HG03439 (cell line): ENCODE results near the gene DLST.

Source experiments
- ATAC-seq: cut with Tn5 transposase; IDR thresholded peaks from one replicate; pipeline ENCODE4 v1.9.1; 2021; ENCODE audit warnings: mild to moderate bottlenecking, moderate library complexity; ENCODE audit not compliant: unreplicated experiment

The DLST gene

DNA sequence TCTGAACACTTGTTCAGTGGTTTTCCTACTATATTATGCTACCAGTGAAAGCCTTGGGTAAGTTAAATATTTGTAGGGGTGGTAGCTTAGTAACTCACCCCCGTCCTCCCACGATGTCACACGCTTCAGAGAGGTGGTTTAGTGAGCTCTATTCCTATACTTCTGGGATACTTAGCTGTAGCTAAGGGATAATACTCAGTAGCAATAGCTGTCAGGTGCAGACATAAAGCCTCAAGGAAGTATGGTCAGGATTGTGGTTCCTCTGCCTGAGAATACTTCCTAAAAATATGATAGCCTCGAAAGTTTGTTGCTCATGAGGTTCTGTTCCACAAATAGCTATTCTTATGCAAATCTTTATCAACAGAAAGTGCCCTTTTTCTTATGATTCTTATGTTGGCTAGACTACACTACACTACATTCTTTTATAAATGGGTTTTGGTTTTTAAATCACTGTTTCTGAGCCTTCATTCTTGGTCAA, 11.9 kb downstream of the DLST start:
- ATAC-seq = no peak

DNA sequence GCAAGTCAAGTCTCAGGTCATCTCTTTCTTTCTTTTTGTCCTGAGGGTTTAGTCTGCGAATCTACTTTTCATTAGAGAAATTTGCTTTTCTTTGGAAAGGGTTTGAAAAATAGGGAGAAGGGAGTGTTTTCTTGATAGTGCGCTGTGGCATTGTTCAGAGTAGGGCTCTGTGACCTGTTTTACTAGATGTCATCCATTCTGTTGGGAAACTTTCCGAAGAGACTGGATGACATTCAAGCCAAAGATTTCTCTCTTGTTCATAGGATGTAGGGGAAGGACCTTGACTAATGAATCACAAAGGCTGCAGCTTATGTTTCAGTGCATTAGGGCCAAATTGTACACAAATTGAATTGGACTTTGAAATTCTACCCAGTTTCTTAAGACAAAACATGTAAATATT, 14.7 kb downstream of the DLST start:
- ATAC-seq = no peak

DNA sequence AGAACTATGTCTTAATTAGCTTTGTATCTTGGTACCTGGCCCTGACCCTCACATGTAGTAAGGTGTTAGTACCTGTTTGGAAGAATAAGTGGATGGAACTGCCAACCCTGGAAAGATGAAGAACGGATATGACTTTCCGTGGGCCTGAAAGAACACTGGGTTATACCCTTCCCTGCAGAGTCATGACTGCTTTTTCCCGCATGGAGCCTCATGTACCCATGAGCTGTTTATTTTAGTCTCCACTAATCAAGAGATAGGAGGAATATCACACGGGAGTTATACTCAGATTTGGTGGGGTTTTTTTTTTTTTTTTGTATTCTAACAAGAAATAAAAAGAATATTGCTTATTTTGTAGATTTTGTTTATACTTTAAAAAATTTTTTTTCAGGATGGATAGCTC, 15.9 kb downstream of the DLST start:
- ATAC-seq = no peak

DNA sequence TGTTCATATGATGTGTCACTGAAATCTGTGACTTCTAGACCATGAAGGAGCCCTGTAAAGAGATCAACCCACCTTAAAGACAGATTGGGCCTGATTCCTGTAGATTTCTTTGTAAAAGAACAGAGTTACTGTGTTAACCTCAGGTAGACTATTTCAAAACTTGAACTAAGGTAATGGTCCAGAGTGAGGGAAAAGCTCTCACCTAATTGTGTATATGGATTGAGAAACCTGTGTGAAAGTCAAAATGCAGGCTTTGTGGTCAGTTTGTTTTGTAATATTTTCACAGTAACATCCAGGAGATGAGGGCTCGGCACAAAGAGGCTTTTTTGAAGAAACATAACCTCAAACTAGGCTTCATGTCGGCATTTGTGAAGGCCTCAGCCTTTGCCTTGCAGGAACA, 16.4 kb downstream of the DLST start:
- ATAC-seq = no peak

DNA sequence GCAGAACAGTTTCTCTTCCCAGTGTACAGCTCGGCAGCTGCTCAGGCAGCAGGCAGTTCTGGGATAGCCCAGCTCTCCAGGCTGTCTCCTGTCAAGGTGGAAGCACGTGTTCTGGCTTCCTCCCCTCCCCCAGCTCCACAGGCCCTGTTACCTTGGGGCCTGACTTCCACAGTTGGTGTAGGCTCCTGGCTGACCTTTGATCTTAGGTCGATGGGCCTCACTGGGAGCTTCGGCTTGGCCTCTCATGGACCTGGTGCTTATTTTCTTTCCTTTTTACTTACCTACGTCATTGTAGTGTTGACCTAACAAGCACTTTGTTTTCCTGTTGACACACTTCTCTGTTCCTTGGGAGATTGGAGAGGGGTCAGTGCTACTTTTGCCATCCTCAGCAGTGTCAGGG, 17.0 kb downstream of the DLST start:
- ATAC-seq = no peak

DNA sequence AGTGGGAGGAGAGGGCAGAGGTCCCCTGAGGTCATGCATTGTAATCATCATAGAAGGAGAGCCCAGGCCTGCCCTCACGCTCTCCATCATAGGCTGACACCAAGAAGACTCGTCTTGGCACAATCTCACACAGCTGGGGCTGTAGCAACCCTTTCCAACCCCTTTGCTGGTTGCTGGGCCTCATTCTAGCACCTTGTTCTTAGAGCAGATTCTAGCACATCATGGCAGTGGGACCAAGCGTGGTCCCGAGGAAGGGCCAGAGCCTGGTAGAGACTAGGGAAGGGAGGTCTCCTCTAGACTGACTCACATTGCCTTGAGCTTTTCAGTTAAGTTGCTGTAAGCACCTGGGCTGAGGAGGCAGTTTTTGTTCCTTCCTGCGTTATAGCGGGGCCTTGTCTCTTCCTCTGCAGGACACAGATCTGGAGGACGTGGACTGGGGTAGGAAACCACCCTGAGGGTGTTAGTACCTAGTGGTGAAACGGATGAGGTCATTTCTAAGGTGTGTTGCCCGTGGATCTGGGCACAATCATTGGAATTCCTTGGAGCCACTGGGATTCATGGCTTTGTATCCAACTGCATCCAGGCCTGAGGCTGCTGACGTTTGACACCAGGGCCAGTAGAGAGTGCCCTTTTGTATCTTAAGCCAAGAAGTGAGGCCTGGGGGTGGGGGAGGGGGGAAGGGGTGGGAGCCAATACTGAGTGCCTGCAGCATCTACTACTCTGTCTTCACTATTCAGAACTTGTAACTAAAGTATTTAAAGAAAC, 21.4 kb downstream of the DLST start:
- no peak for ATAC-seq

DNA sequence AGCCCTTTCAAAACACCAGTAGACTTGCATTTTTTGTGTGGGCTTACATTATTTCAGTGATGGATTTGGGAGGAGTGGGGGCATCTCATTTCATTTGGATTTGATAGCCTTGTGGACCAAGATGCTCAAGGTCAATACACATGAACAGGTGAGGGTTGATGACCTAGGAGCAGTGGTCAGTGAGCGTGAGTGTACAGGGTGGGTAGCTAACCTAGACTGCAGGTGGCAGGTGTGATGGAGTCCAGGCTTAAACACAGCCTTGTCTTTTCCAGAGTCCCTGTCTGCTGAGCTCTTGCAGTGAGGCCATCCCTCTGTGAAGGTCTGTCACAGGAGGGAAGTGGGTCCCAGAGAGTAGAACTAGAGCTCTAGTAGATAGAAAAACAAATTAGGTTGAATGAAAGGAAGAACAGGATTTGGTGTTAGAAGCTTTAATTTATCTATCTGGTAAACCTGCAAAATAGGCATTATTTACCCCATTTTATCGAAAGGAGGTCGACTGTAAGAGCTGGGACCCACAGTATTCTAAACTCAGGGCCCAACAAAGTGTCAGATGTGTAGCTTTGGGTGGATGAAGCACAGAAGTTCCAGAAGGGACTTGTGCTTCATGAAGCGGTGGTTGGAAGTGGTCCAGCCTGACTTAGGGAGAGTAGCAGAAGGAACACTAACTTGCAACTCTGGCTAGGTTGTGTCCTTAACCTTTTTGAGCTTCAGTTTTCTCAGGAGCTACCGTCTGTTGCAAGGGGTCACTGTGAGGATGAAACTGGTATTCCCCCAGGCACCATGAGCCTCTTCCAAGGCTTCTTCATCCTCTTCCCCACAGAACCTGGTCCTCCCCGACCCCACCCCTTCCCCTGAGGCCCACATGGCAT, 23.2 kb downstream of the DLST start:
- no peak for ATAC-seq

DNA sequence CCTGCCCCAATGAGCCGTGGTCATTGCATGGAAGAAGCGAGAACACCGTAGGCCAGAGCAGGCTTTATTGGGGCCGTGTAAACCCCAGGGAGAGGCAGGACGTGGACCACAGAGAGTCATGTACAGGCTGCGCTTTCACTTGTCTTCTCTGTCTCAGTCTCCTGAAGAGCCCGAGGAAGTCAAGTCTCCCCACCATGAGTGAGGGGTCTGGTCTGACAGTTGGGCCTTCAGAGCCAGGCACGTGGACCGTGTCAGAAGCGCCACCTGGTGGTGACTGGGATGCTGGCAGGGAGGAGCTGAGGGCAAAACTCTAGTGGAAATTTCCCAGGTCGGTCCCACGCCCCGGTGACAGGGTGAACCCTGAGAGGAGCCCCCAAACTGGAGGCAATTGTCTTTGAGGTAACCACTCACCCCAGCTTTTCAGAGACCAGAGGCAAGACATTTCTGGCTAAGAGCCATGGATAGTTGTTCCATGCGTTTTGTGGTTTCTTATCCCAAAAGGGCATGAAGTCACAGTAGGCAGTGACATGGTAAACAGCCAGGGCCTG, 24.0 kb downstream of the DLST start:
- no peak for ATAC-seq

DNA sequence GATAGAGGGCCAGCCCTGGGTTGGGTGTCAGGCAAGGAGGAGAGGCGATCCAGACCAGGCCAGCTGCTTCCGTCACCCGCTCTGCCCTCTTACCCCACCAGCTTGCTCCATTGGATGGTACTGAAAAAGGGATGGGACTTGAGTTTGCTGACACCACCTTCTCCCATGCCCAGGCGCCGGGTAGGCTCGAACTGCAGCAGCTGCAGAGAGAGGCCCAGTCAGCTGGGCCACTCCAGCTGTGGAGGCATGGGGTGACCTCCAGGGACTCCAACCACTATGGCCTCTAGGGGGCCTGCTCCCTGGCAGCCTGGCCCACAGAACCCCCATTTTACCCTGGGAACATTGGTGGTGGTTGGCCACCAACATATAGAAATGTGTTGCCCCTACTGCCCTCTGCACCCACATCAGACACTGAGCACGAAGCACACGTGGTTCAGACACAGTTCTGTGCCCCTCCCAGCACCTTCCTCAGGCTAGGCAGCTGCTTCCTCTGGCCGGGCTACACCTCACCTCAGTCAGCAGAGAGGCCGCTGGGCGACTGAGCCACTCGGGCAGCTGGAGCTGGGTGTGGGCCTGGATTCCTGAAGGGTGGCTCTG, 25.3 kb downstream of the DLST start:
- no peak for ATAC-seq

DNA sequence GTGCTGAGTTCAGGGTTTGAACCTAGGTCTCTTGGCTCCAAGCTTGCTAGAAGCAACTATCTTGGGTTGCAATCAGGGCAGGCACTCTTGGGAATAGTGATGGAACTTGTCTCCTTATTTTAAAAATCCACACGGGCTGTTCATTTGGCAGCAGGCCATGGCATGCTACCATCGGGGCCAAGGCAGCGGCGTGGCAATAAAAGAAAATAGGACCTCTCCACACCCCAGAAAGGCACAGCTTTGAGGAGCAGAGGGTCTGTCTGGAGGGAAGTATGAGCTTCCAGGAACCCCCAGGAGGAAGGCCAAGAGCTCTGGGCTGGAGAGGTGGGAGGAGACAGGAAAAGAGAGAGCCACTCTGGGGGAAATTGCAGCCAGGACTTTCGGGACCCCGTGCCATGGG, 26.0 kb downstream of the DLST start:
- no peak for ATAC-seq

DNA sequence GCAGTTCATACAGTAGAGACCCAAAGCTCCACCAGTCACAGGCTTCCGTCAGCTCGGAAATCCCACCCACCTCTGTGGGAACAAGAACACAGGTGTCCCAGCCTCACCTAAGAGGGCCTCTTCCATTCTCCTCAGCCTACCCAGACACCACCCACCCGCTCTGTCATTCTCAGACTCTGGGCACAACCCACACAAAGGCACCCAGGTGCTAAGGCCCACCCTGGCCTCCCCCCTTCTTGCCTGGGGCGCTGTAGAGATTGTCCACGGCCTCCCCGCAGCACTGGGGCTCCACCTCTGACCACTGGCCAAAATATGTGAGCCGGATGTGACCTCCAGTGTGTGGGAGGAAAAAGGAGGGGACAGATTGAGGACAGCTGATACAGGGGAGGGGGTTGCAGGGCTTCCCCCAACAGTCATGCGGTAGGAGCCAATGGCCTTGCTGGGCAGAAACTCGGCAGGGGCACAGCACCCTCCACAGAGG, 27.2 kb downstream of the DLST start:
- no peak for ATAC-seq

DNA sequence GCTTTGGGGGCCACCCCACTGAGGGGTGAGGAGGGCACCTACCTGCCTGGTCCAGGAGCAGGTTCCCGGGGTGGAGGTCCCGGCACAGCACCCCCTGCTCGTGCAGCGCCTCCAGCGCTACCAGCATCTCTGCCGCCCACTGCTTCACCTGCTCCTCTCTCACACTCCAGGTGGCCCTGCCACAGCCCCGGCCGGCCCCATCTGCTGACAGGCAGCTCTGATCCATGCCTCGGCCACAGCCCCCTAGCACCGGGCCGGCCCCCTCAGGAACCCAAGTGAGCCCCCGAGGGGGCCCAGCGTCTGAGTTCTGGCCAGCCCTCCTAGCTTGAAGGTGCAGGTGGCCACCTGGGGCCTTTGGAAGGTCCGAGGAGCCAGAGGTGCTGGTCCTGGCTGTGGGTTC, 27.8 kb downstream of the DLST start:
- no peak for ATAC-seq

DNA sequence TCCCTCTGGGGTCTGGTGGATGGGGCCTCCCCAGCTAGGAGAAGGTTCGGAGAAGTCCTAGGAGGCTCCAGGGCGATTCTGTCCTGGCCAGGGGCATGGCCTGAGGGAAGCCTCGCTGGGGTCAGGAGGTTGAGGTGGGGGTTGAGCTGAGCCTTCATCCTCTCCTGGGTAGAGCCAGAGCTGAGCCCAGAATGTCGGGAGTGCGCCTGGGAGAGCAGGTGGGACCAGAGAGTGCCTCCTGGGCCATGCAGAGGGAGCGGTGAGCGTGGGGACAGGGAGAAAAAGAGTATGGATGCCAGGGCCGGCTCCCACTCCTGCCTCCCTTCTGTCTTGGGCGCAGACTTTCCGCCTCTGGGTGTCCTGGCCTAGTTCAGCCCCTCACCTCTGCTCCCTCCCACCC, 28.2 kb downstream of the DLST start:
- ATAC-seq = no peak

DNA sequence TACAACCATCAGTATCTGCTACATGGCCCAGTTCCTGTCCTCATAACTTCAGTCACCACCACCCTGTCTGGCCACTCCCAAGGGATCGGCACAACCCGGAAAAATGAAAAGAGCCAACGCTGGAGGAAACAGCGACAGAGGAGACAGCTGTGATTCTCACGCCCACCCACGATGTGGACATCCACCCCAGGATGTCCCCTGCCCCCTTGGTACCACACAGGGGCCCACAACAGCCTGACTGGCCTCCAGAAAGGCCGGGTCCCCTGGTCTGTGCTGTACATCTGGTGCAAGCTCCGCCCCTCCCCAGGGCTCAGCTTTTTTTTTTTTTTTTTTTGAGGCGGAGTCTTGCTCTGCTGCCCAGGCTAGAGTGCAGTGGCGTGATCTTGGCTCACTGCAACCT, 28.8 kb downstream of the DLST start:
- no peak for ATAC-seq

DNA sequence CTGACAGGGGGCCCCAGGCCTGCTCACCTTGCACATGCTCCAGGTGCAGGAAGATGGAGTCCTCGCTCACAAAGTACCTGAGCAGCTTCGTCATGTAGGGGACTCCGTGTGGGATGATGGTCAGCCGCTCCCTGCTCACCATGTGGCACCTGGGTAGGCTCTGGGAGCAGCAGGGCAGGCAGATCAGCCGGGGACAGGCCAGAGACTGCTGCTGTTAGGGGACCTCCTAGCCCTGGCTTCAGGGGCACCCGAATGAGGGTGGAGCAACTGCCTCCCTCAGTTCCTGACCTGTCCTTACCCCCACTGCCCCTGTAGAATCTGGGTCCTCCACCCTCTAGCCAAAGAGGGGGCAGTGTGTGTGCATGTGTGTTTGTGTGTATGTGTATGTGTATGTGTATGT, 29.5 kb downstream of the DLST start:
- ATAC-seq = no peak

DNA sequence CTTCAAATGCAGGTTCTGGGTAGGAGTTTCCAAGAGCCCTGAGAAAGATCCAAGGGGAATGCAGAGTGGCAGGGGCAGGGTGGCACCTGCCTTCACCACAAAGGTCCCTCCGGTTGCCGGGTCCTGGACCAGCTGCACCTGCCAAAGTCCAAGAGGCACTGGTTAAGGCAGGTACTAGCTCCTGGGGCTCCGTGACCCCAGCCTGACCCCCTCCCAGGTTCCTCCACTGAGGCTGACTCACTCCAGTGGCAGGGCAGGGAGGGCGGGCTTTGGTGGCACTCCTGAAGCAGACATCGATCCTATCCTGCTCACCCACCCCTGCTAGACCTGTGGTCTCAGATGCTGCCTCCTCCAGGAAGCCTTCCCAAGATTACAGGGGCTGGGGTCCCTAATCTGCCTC, 30.0 kb downstream of the DLST start:
- ATAC-seq = no peak

DNA sequence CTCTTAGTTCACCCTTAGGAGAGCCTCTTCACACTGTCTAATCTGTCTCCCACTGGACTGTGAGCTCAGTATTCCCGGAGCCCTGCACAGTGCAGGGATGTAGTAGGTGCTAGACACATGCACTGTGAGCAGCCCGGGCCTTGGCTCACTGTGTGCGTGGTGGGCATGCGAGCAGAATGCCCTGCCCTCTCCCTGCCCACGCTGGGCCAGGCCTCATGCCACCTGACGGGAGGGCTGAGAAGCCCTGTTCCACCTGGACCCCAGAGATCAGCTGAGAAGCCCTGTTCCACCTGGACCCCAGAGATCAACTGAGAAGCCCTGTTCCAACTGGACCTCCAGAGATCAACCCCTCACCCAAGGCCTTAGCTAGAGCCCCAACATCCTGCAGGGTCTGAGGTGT, 30.4 kb downstream of the DLST start:
- ATAC-seq = no peak

DNA sequence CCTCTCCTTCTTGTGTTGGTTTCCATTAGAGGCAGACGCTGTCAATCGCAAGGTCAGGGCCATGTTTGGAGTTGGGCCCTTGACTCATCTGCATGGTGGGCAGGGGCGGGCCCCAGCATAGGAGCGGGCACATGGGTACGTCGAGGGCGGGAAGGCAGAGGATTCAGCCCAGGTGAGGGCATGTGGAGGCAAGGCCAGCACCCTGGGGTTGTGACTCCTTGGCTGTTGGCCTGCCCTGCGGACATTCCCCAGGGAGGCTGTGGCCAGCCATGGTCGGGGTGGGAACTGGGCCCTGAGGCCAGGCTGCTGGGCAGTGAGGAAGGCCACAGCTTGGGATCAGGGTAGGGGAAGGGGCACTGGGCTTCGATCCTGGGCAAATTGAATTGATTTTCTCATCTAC, 31.1 kb downstream of the DLST start:
- no peak for ATAC-seq

DNA sequence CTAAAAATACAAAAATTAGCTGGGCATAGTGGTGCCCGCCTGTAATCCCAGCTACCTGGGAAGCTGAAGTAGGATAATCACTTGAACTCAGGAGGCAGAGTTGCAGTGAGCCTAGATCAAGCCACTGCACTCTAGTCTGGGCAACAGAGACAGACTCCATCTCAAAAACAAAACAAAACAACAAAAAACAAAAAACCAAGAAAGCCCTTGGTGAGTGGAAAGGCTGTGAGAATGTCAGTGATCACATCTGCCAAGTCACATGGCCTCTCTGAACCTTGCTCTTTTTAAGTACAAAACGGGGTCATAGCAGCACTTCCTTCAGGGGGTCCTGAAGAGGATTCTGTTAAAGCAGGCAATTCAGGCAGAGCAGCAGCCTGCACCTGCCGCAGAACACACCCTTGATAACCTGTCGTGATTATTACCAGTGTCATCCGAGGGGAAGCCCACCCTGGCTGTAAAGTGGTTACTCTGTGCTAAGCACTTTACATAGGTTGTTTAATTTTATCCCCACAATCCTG, 31.7 kb downstream of the DLST start:
- ATAC-seq = no peak

DNA sequence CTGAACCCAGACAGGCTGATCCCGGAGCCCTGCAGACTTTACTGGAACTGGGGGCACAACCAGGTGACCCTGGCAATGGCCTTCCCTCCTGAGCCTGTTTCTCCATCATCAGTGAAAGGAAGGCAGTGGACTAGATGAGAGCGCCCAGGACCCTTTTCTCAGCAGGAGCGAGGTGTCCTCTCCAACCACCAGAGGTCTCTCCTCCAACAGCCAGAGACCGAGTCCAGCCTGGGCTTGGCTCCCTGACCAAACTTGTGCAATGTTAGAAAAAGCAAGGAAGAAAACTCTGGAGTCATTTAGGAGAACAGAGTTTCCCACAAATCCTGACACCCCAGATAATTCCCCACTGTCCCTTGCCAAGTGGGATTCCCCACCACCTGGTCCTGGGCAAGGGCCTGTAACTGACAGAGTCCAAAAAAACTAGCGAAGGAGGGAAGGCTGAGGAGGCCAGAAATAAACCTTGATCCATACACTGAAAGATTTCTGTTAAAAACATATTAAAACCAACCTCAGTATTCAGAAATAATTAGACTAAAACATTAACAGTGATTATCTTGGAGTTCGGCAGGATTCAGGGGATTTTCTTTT, 32.4 kb downstream of the DLST start:
- no peak for ATAC-seq

DNA sequence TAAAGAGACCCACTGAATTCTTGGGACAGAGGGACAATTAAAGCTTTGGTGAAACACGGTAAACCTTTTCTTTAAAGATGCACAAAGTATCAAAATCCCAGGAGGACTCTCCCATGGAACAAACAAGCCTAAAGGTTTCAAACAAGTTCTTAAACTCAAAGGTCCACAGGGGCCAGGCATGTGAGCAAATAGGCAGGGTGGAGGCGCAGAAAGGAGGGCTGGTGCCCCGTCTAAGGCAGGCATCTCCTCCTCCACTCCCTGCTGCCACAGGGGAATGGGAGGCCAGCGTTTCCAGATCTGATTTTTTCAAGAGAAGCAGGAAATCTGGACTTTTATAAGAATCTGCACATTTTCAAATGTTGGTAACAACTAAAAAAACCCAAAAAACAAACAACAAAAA, 33.7 kb downstream of the DLST start:
- no peak for ATAC-seq
